PC-3 (cell line): ENCODE data around the gene RHBG.

Experiments
- CTCF ChIP-seq: fragments of 300-600 bp; sonication (generic); conservative IDR thresholded peaks from 2 replicates; pipeline ENCODE4 v1.5.1; 2017; ENCODE audit warnings: antibody characterized with exemption, low read depth, mild to moderate bottlenecking, low read length
- EZH2 ChIP-seq: fragments of 300-600 bp; sonication (generic); IDR thresholded peaks from one replicate; pipeline ENCODE4 v1.6.1; 2017; ENCODE audit warnings: antibody characterized with exemption, mild to moderate bottlenecking, low read length; ENCODE audit not compliant: unreplicated experiment

DNA sequence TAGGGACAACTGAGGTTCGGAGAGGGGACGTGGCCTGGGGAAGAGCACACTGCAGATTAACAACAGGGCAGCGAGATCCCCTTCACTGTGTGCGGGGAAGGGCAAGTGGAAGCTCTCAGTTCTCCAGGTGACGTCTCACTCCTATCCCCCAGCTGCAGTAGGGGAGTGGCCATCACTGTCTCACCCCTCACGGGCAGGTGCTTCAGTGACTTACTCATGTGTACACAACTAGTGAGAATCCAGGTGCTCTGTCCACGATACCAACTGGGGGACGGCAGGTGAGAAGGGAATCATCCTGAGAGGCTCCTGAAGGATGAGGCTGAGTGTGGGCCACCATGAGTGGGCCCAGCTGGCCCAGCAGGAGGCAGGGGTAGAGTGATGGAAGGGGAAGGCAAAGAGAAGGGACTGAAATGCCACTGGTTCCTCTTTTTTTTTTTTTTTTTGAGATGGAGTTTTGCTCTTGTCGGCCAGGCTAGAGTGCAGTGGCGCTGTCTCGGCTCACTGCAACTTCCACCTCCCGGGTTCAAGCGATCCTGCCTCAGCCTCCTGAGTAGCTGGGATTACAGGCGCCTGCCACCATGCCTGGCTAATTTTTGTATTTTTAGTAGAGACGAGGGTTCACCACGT is 25.9 kb downstream of the RHBG start:
- TF ChIP-seq EZH2 (no peak), CTCF (no peak)
